ENCODE results near the gene ARMC9.

Gene ARMC9

GRCh38 chr2:231378026-231378722 lies 179.7 kb downstream of the ARMC9 start:
- POLR2A ChIA-PET: no interaction called here
- no peak for TF ChIP-seq CTCF (IDR thresholded peaks at IDR 0.05; ENCODE audit: control extremely low read depth, extremely low read depth, low read depth, missing control alignments)
- CTCF ChIA-PET: interaction anchor here (0.7 to 2.2 kb wide), 8 partner anchors 10 to 81 kb away, joined by 3 to 11 read pairs (median 3); no protein-coding TSS in a partner anchor
- no peak for DNase-seq (ENCODE audit: extremely low spot score)

- no peak for DNase-seq (ENCODE audit: extremely low spot score)
- ChIA-PET POLR2A (no interaction called here), CTCF (no interaction called here)
Measured at GRCh38 chr2:231379266-231380215, 181.1 kb downstream of the ARMC9 start.

GRCh38 chr2:231380307-231380706 lies 181.9 kb downstream of the ARMC9 start:
- POLR2A ChIA-PET: no interaction called here
- no peak for DNase-seq (ENCODE audit: extremely low spot score)
- no peak for TF ChIP-seq CTCF (IDR thresholded peaks at IDR 0.05; ENCODE audit: control extremely low read depth, extremely low read depth, low read depth, missing control alignments)
- CTCF ChIA-PET: no interaction called here

More at GRCh38 chr2:231379266-231380215, 181.1 kb downstream of the ARMC9 start:
- no peak for TF ChIP-seq CTCF (IDR thresholded peaks at IDR 0.05; ENCODE audit: control extremely low read depth, extremely low read depth, low read depth, missing control alignments)

GRCh38 chr2:231380991-231381847 lies 182.8 kb downstream of the ARMC9 start:
- POLR2A ChIA-PET: no interaction called here
- no peak for DNase-seq (ENCODE audit: extremely low spot score)
- CTCF ChIA-PET: no interaction called here
- TF ChIP-seq CTCF (IDR thresholded peaks at IDR 0.05; ENCODE audit: control extremely low read depth, extremely low read depth, low read depth, missing control alignments): no peak

GRCh38 chr2:231382116-231382515 lies 183.7 kb downstream of the ARMC9 start:
- no peak for DNase-seq (ENCODE audit: extremely low spot score)
- TF ChIP-seq CTCF (IDR thresholded peaks at IDR 0.05; ENCODE audit: control extremely low read depth, extremely low read depth, low read depth, missing control alignments): no peak
- ChIA-PET CTCF (interaction anchor here (0.9 kb wide), 1 partner anchor 12 kb away, joined by 3 read pairs; no protein-coding TSS in a partner anchor), POLR2A (no interaction called here)

Data from GM10248 (cell line).